HepG2 (cell line): ENCODE results near the gene KRT1. TPM values are rescaled to one million over a fixed set of nuclear protein-coding genes. Genes with fewer than 3 reads are reported as not detected.

Experiments
- AKNA ChIP-seq: sonication (generic); formaldehyde crosslinking; IDR thresholded peaks from 2 replicates; pipeline ENCODE4 v1.4.0; 2020; ENCODE audit warnings: missing genetic modification reagents, borderline replicate concordance
- ARID3A ChIP-seq: IDR thresholded peaks from 2 replicates; pipeline ENCODE4 v1.6.1; 2012; ENCODE audit warnings: low read depth, low read length, improper control_type of control experiment
- CREB1 ChIP-seq, 2 experiments: fragments of 450-650 bp in 1 of 2; IDR thresholded peaks; 2 replicates each; pipeline ENCODE4 v1.6.1; 2016 to 2017; ENCODE audit warnings: control low read depth in 1 of 2, mild to moderate bottlenecking in 1 of 2, missing compliant biosample characterization in 1 of 2, missing genetic modification characterization in 1 of 2
- CREB3 ChIP-seq: sonication (generic); formaldehyde crosslinking; IDR thresholded peaks from 2 replicates; pipeline ENCODE4 v1.5.0; 2020; ENCODE audit warnings: missing genetic modification reagents
- KDM4B ChIP-seq: sonication (generic); formaldehyde crosslinking; IDR thresholded peaks from 2 replicates; pipeline ENCODE4 v1.4.0; 2020; ENCODE audit warnings: missing genetic modification reagents
- MBD4 ChIP-seq: IDR thresholded peaks from 2 replicates; pipeline ENCODE4 v1.6.1; 2012; ENCODE audit warnings: low read length, inconsistent platforms, borderline replicate concordance
- MTA1 ChIP-seq: sonication (generic); formaldehyde crosslinking; IDR thresholded peaks from 2 replicates; pipeline ENCODE4 v1.4.0; 2020; ENCODE audit warnings: missing genetic modification reagents, mild to moderate bottlenecking, borderline replicate concordance
- NCOR1 ChIP-seq: fragments of 200-600 bp; sonication (generic); IDR thresholded peaks from 2 replicates; pipeline ENCODE4 v1.7.0; 2017; ENCODE audit warnings: antibody characterized with exemption, low read length, borderline replicate concordance
- NFE2 ChIP-seq: sonication (generic); formaldehyde crosslinking; IDR thresholded peaks from 2 replicates; pipeline ENCODE4 v1.4.0; 2020; ENCODE audit warnings: missing genetic modification reagents
- XBP1 ChIP-seq: sonication (generic); formaldehyde crosslinking; IDR thresholded peaks from 2 replicates; pipeline ENCODE4 v1.5.0; 2020; ENCODE audit warnings: missing genetic modification reagents
- ZBTB10 ChIP-seq: sonication (generic); formaldehyde crosslinking; IDR thresholded peaks from 2 replicates; pipeline ENCODE4 v1.4.0; 2020; ENCODE audit warnings: missing genetic modification reagents, borderline replicate concordance
- ZBTB8A ChIP-seq: sonication (generic); formaldehyde crosslinking; IDR thresholded peaks from 2 replicates; pipeline ENCODE4 v1.4.0; 2020; ENCODE audit warnings: mild to moderate bottlenecking, low read depth, missing genetic modification reagents, borderline replicate concordance
- ZNF605 ChIP-seq: sonication (generic); formaldehyde crosslinking; IDR thresholded peaks from 2 replicates; pipeline ENCODE4 v1.8.0; 2022; ENCODE audit warnings: mild to moderate bottlenecking, missing genetic modification reagents
- ZNF782 ChIP-seq: sonication (generic); formaldehyde crosslinking; IDR thresholded peaks from 2 replicates; pipeline ENCODE4 v1.4.0; 2020; ENCODE audit warnings: missing genetic modification reagents, mild to moderate bottlenecking, borderline replicate concordance
- polyA plus RNA-seq, 8 experiments: library from polyadenylated mRNA; depleted of rRNA in 3 of 8; stranded (reverse) in 7 of 8; unstranded in 1 of 8; fragments of >200 nt; fragmentation: Illumina TruSeq in 4 of 8; extraction: Trizol in 4 of 8; gene quantifications; 2 replicates each; pipeline versions ENCODE4 v1.2.1 to v1.2.3, GENCODE V29; 2011 to 2016; ENCODE audit warnings: low read depth in 4 of 8, missing spikeins in 1 of 8, mixed read lengths in 1 of 8; ENCODE audit not compliant: insufficient read depth in 1 of 8
- total RNA-seq, 5 experiments: library from RNA; depleted of rRNA; stranded (reverse); fragments of >200 nt; fragmentation: Illumina TruSeq; extraction: Trizol; gene quantifications; 2 replicates each; pipeline ENCODE4 v1.2.3, GENCODE V29; 2016; ENCODE audit warnings: low read depth in 1 of 5

KRT1 gene
- total and polyA plus RNA-seq, 2 of the 13 experiments (the other 11 are each of a cell fraction or from before 2014, with no cell fraction given), result not detected

GRCh38 chr12:52628111-52628507 is 52.1 kb downstream of the KRT1 start (continued):
- TF ChIP-seq AKNA, result no peak
- TF ChIP-seq NFE2, result no peak
- TF ChIP-seq ZBTB8A, result no peak
- TF ChIP-seq MTA1 (CRISPR knock-in tag), result no peak
- TF ChIP-seq MBD4, result no peak
- TF ChIP-seq XBP1 (CRISPR knock-in tag), result no peak
- TF ChIP-seq ZNF782 (CRISPR knock-in tag), result no peak
- TF ChIP-seq CREB3, result no peak
- no peak for TF ChIP-seq ARID3A
- TF ChIP-seq CREB1 (IDR thresholded peaks at IDR 0.05), result no peak
- TF ChIP-seq CREB1 (CRISPR knock-in tag; IDR thresholded peaks at IDR 0.05), result no peak
- no peak for TF ChIP-seq ZNF605 (CRISPR knock-in tag)
- TF ChIP-seq KDM4B (CRISPR knock-in tag), result no peak
- no peak for TF ChIP-seq ZBTB10 (CRISPR knock-in tag)
- no peak for TF ChIP-seq NCOR1
